BLaER1 treated with 17β-estradiol and CSF1 and Interleukin-3, amounts not matched to agents 10 nM and 100 nM (cell line): ENCODE data around the gene MGAT5B.

Experiments
- H3K27ac ChIP-seq, 11 experiments: shearing (Covaris generic); formaldehyde crosslinking; 2 replicates each; pipeline ENCODE4 v1.8.1; 2022
- H3K27me3 ChIP-seq, 11 experiments: shearing (Covaris generic); formaldehyde crosslinking; 2 replicates each; pipeline ENCODE4 v1.8.1; 2022
- H3K36me3 ChIP-seq, 11 experiments: shearing (Covaris generic); formaldehyde crosslinking; 2 replicates each; pipeline ENCODE4 v1.8.1; 2022
- H3K4me1 ChIP-seq, 10 experiments: shearing (Covaris generic); formaldehyde crosslinking; 2 replicates each; pipeline ENCODE4 v1.8.1; 2022
- H3K4me2 ChIP-seq, 11 experiments: shearing (Covaris generic); formaldehyde crosslinking; 2 replicates each; pipeline ENCODE4 v1.8.1; 2022
- H3K4me3 ChIP-seq, 10 experiments: shearing (Covaris generic); formaldehyde crosslinking; 2 replicates each; pipeline ENCODE4 v1.8.1; 2022
- H3K9ac ChIP-seq, 11 experiments: shearing (Covaris generic); formaldehyde crosslinking; 2 replicates each; pipeline ENCODE4 v1.8.1; 2022
- H3K9me3 ChIP-seq, 11 experiments: shearing (Covaris generic); formaldehyde crosslinking; replicated peaks in 1 of 11; 2 replicates each; pipeline ENCODE4 v1.8.1; 2022
- H4K20me1 ChIP-seq, 11 experiments: shearing (Covaris generic); formaldehyde crosslinking; 2 replicates each; pipeline ENCODE4 v1.8.1; 2022
- Cebpa-rat ChIP-seq, 11 experiments: shearing (Covaris generic); IDR thresholded peaks; 2 replicates each; pipeline ENCODE4 v1.8.1; 2022

MGAT5B gene

DNA sequence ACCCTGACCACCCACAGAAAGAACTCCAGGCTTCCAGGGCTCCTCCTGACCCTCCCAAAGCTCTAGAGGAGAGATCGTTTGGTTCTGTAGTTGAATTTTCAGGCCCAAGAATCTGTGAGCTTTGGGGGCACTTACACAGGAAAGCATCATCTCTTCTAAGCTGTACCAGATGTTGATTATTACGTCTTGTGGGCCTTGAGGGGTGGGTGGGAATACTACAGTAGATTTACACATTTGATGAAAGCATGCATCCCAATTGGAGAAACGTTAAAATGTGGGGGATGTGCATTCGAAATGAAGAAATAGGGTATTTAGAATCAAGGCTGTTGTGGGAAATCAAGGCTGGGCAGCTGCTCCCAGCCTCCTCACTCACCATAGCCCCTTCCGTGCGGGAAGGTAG is 61.9 kb downstream of the MGAT5B start:
- Histone ChIP-seq H3K4me3 (no peak overlapping the region), H3K4me2 (no peak overlapping the region), H3K4me1 (peaks cover 0 to 45% (median 29%) of the 10 kb centered on the region in 10 experiments; a peak in 16 of 20 replicates), H3K27me3 (no peaks in the 10 kb centered on the region), H4K20me1 (peaks cover 0 to 15% (median 4%) of the 10 kb centered on the region in 11 experiments; a peak in 5 of 22 replicates), H3K9ac (no peak overlapping the region), H3K27ac (no peak overlapping the region), H3K36me3 (peaks cover 0 to 95% (median 65%) of the 10 kb centered on the region in 11 experiments; a peak in 16 of 22 replicates), H3K9me3 (no peaks in the 10 kb centered on the region)
- no peak for TF ChIP-seq Cebpa-rat (IDR thresholded peaks at IDR 0.05)

DNA sequence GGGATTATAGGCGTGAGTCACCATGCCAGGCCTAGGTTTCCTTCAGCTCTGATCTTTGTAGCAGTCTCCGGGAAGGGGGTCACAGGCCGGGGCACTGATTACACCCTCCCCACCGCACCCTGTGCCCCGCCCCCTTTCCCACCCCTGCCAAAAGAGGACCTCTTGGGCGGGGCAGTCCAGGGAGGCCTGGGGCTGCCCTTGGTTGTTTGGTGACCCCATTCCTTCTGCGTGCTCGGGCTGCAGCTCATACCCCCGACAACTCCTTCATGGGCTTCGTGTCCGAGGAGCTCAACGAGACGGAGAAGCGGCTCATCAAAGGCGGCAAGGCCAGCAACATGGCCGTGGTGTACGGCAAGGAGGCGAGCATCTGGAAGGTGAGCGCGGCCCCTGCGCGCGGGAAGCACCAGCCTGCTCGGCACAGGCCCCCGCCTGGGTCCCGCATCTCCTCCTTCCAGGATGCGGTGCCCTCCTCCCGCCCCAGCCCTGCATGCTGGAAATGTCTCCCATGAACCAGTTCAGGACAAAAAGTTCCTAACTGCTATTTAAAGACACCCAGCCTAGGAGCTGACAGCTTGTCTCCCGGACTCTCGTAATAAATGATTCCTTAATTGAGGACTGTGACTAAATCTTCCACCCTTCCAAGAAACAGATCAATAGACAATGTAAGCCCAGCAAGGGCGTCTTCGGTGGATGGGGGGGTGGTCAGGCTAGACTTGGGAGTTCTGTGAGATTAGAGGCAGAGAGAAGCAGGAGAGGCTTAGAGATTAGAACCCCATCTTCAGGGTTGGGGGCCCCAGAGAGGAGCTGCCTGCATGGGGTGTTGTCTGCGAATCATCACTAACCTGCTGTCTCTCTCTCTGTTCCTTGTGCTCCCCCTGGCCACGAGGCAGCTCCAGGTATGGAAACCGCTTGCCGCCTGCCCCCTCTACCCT is 64.5 kb downstream of the MGAT5B start:
- Histone ChIP-seq H3K36me3 (peaks cover 0 to 90% (median 58%) of the 10 kb centered on the region in 11 experiments; a peak in 16 of 22 replicates), H3K9ac (no peak overlapping the region), H3K4me3 (no peak overlapping the region), H3K27me3 (no peaks in the 10 kb centered on the region), H3K4me1 (peaks cover 0 to 36% (median 30%) of the 10 kb centered on the region in 10 experiments; a peak in 14 of 20 replicates), H4K20me1 (peaks cover 0 to 13% (median 0%) of the 10 kb centered on the region in 11 experiments; a peak in 3 of 22 replicates), H3K4me2 (no peak overlapping the region; a peak in 1 of 22 replicates), H3K9me3 (no peaks in the 10 kb centered on the region), H3K27ac (no peak overlapping the region)
- TF ChIP-seq Cebpa-rat (IDR thresholded peaks at IDR 0.05): no peak

- Histone ChIP-seq H3K27ac (no peak overlapping the region), H4K20me1 (peaks cover 0 to 13% (median 0%) of the 10 kb centered on the region in 11 experiments; a peak in 4 of 22 replicates), H3K4me1 (peaks cover 0 to 23% (median 19%) of the 10 kb centered on the region in 10 experiments; a peak in 14 of 20 replicates), H3K4me3 (no peak overlapping the region), H3K9ac (peak overlapping the region in 2 of 11 experiments; percentile 12 to 19; a peak in 2 of 22 replicates), H3K4me2 (peak overlapping the region in 8 of 11 experiments; percentile 31 to 54 (median 44); a peak in 16 of 22 replicates), H3K36me3 (peaks cover 0 to 90% (median 67%) of the 10 kb centered on the region in 11 experiments; a peak in 16 of 22 replicates), H3K9me3 (no peaks in the 10 kb centered on the region), H3K27me3 (no peaks in the 10 kb centered on the region)
- TF ChIP-seq Cebpa-rat (IDR thresholded peaks at IDR 0.05): no peak
Measured at GRCh38 chr17:76934561-76935320, 66.5 kb downstream of the MGAT5B start.

DNA sequence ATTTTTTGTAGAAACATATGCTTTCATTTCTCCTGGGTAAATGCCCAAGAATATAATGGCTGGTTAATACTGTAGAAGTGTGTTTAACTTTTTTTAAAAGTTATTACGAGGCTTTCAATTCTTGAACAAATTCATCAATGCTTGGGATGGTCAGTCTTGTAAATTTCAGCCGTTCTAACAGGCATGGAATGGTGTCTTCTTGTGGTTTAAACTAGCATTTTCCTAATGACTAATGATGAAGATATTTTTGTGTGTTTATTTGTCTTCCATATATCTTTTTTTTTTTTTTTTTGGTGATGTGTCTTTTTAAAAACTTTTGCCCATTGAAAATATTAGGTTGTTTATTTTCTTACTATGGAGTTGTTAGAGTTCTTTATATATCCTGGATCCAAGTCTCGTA is 67.1 kb downstream of the MGAT5B start:
- TF ChIP-seq Cebpa-rat (IDR thresholded peaks at IDR 0.05): no peak
- H3K27me3 ChIP-seq: no peaks in the 10 kb centered on the region

GRCh38 chr17:76937238-76937637 is 69.0 kb downstream of the MGAT5B start:
- no peak for TF ChIP-seq Cebpa-rat (IDR thresholded peaks at IDR 0.05)
- Histone ChIP-seq H3K4me3 (no peak overlapping the region), H3K27ac (no peak overlapping the region), H3K9me3 (no peaks in the 10 kb centered on the region), H3K4me1 (peaks cover 0 to 22% (median 18%) of the 10 kb centered on the region in 10 experiments; a peak in 14 of 20 replicates), H4K20me1 (peaks cover 0 to 19% (median 0%) of the 10 kb centered on the region in 11 experiments; a peak in 4 of 22 replicates), H3K4me2 (no peak overlapping the region), H3K36me3 (peaks cover 0 to 93% (median 76%) of the 10 kb centered on the region in 11 experiments; a peak in 16 of 22 replicates), H3K9ac (no peak overlapping the region), H3K27me3 (no peaks in the 10 kb centered on the region)

More for the DNA sequence above, 67.1 kb downstream of the MGAT5B start:
- H3K4me2 ChIP-seq: 0 out of 22 replicates have a peak overlapping the region, but pooled peaks of 1 of the 11 experiments have one; percentile 47
- H3K4me1 ChIP-seq: peaks cover 0 to 22% (median 18%) of the 10 kb centered on the region in 10 experiments; a peak in 14 of 20 replicates
- H4K20me1 ChIP-seq: peaks cover 0 to 13% (median 0%) of the 10 kb centered on the region in 11 experiments; a peak in 4 of 22 replicates
- no peak overlapping the region for H3K4me3 ChIP-seq
- no peaks in the 10 kb centered on the region for H3K9me3 ChIP-seq
- peaks cover 0 to 93% (median 72%) of the 10 kb centered on the region in 11 experiments; a peak in 16 of 22 replicates for H3K36me3 ChIP-seq
- H3K9ac ChIP-seq: no peak overlapping the region
- H3K27ac ChIP-seq: no peak overlapping the region

- no peak for TF ChIP-seq Cebpa-rat (IDR thresholded peaks at IDR 0.05)
- H3K27me3 ChIP-seq: no peaks in the 10 kb centered on the region
- H3K4me2 ChIP-seq: no peak overlapping the region
- H3K4me3 ChIP-seq: no peak overlapping the region
- H3K9me3 ChIP-seq: no peaks in the 10 kb centered on the region
- H3K27ac ChIP-seq: no peak overlapping the region
- peaks cover 0 to 91% (median 76%) of the 10 kb centered on the region in 11 experiments; a peak in 16 of 22 replicates for H3K36me3 ChIP-seq
- peaks cover 0 to 19% (median 0%) of the 10 kb centered on the region in 11 experiments; a peak in 4 of 22 replicates for H4K20me1 ChIP-seq
- H3K9ac ChIP-seq: no peak overlapping the region
- H3K4me1 ChIP-seq: peaks cover 0 to 22% (median 18%) of the 10 kb centered on the region in 10 experiments; a peak in 14 of 20 replicates
Measured at GRCh38 chr17:76938009-76938408, 69.8 kb downstream of the MGAT5B start.

DNA sequence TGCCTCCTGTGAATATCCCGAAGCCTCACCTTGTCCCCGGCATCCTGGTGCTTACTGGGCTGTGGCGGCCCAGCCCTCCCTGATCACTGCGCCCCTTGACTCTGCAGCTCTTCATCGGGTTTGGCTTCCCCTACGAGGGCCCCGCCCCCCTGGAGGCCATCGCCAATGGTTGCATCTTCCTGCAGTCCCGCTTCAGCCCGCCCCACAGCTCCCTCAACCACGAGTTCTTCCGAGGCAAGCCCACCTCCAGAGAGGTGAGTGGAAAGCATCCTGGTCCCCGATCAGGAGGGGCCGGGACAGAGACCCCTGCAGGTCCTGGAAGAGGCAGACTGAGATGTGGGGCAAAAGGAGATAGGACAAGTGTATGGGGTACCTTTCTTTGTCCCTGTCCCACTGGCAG is 72.1 kb downstream of the MGAT5B start:
- peaks cover 0 to 12% (median 0%) of the 10 kb centered on the region in 11 experiments; a peak in 4 of 22 replicates for H4K20me1 ChIP-seq
- H3K9ac ChIP-seq: no peak overlapping the region
- H3K27ac ChIP-seq: no peak overlapping the region
- no peaks in the 10 kb centered on the region; a peak in 1 of 20 replicates for H3K4me1 ChIP-seq
- H3K27me3 ChIP-seq: no peaks in the 10 kb centered on the region
- no peak overlapping the region for H3K4me2 ChIP-seq
- no peak for TF ChIP-seq Cebpa-rat (IDR thresholded peaks at IDR 0.05)
- H3K36me3 ChIP-seq: peaks cover 0 to 84% (median 73%) of the 10 kb centered on the region in 11 experiments; a peak in 16 of 22 replicates
- H3K9me3 ChIP-seq: no peaks in the 10 kb centered on the region
- no peak overlapping the region for H3K4me3 ChIP-seq

- H3K27me3 ChIP-seq: no peaks in the 10 kb centered on the region
Measured at GRCh38 chr17:76940738-76941350, 72.6 kb downstream of the MGAT5B start.

More at GRCh38 chr17:76940738-76941350, 72.6 kb downstream of the MGAT5B start:
- H3K4me2 ChIP-seq: no peak overlapping the region
- no peaks in the 10 kb centered on the region for H3K4me1 ChIP-seq
- no peak overlapping the region for H3K4me3 ChIP-seq
- no peak for TF ChIP-seq Cebpa-rat (IDR thresholded peaks at IDR 0.05)
- no peak overlapping the region for H3K27ac ChIP-seq
- H3K9me3 ChIP-seq: no peaks in the 10 kb centered on the region
- no peak overlapping the region for H3K9ac ChIP-seq
- H3K36me3 ChIP-seq: peaks cover 0 to 83% (median 73%) of the 10 kb centered on the region in 11 experiments; a peak in 16 of 22 replicates
- peaks cover 0 to 12% (median 0%) of the 10 kb centered on the region in 11 experiments; a peak in 4 of 22 replicates for H4K20me1 ChIP-seq
